GM12891 (cell line): Measurements from ENCODE around the gene KXD1.
"Not testable (repeated sequence)": the region's sequence is repeated elsewhere in the genome, so short reads cannot be mapped to it uniquely, and the experiment has no call there.

Experiments used
- PAX5 ChIP-seq: IDR thresholded peaks from 2 replicates; pipeline ENCODE4 v1.6.1; 2011; ENCODE audit warnings: low read length, moderate library complexity, mild to moderate bottlenecking; ENCODE audit not compliant: insufficient read depth, severe bottlenecking
- TAF1 ChIP-seq: IDR thresholded peaks from 2 replicates; pipeline ENCODE4 v1.6.1; 2011; ENCODE audit warnings: low read depth, low read length, control low read depth

DNA sequence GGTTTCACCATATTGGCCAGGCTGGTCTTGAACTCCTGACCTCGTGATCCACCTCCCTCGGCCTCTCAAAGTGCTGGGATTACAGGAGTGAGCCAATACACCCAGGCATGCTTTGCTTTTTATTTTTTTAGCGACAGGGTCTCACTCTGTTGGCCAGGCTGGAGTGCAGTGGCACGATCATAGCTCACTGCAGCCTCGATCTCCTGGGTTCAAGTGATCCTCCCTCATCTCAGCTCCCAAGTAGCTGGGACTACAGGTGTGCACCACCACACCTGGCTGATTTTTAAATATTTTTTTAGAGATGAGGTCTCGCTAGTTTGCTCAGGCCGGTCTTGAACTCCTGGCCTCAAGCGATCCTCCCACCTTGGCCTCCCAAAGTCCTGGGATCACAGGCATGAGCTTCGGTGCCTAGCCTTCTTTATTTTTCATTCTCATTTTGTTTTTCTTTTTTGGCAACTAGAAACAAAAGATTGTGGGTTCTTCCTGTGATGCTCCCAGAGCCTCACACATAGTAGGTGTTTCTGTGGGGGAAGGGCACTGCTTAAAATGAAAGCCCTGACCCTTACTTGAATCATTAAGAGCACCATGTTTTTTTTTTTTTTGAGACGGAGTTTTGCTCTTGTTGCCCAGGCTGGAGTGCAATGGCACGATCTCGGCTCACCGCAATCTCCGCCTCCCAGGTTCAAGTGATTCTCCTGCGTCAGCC, 43.2 kb downstream of the KXD1 start:
- TF ChIP-seq PAX5, TAF1: not testable (repeated sequence)
